ENCODE data around the gene ADPRH.

- no peak for TF ChIP-seq CTCF (conservative IDR thresholded peaks at IDR 0.05)
- no peak for TF ChIP-seq EZH2 (IDR thresholded peaks at IDR 0.05; ENCODE audit: low read depth)
Observed at GRCh38 chr3:119613872-119614271, 34.6 kb downstream of the ADPRH start.
